ENCODE results near the gene KIF25. TPM values are rescaled to one million over a fixed set of nuclear protein-coding genes. Genes with fewer than 3 reads are reported as not detected.

KIF25 gene
- total and polyA plus RNA-seq, 11 donors = 0.11 to 0.29 (median 0.16) TPM; not detected in 5

DNA sequence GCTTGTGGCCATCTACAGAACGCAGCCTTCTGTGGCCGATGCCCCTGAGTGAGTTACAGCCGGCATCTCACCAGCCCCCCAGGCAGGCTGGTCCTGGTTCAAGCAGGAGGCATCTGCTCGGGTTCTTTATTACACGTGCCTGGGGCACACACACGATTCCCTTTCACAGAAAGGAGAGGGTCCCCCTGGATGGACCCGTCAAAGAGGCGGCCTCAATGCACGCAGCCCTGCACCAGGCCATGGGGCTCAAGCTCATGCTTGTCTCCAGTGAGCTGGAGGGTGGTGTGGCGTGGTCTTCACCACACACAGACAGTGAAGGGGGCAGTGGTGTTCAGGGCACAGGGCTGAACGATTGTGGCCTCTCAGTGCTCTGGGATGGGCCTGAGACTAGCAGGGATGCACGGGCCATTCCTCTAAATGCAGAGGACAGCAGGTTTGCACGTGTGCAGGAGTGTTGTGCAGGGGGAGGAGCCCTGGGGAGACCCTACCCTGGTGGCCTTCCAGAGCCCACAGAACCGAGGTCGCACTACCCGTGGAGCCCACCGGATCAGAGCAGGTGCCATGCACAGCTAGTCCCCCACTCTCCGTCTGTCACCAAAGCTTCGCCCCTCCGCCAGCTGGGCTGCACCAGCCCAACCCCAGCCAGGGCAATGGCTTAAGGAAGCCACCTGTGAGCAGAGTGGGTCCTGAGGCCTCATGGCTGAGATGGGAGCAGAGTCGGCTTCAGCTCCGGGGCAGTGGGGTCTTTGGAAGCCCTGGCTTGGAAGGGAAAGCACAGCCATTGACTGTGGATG, 58.4 kb downstream of the KIF25 start:
- WGBS, 4 donors = 91 to 95% (median 94%) methylated on average over 10 to 22 of the region's 22 CpGs
- Histone ChIP-seq H3K27me3 (no peaks in the 10 kb centered on the region), H3K4me1 (peaks cover 13 to 49% (median 29%) of the 10 kb centered on the region in 12 donors), H3K27ac (no peak overlapping the region), H3K9me3 (no peaks in the 10 kb centered on the region), H3K4me3 (no peak overlapping the region), H3K36me3 (no peaks in the 10 kb centered on the region)
- ATAC-seq (no peak), DNase-seq (no peak)
- intact Hi-C loops (cut with DNase I) = loop anchor here in 5 of 10 donors (5.0 to 10.0 kb wide), 4 partner anchors 51 to 144 kb away; no protein-coding TSS in a partner anchor
- TF ChIP-seq, protein P1, sequence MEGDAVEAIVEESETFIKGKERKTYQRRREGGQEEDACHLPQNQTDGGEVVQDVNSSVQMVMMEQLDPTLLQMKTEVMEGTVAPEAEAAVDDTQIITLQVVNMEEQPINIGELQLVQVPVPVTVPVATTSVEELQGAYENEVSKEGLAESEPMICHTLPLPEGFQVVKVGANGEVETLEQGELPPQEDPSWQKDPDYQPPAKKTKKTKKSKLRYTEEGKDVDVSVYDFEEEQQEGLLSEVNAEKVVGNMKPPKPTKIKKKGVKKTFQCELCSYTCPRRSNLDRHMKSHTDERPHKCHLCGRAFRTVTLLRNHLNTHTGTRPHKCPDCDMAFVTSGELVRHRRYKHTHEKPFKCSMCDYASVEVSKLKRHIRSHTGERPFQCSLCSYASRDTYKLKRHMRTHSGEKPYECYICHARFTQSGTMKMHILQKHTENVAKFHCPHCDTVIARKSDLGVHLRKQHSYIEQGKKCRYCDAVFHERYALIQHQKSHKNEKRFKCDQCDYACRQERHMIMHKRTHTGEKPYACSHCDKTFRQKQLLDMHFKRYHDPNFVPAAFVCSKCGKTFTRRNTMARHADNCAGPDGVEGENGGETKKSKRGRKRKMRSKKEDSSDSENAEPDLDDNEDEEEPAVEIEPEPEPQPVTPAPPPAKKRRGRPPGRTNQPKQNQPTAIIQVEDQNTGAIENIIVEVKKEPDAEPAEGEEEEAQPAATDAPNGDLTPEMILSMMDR (IDR thresholded peaks at IDR 0.05) = no peak
- TF ChIP-seq POLR2A (IDR thresholded peaks at IDR 0.05) = no peak

- no peak for DNase-seq
- Histone ChIP-seq H3K9me3 (no peaks in the 10 kb centered on the region), H3K27me3 (no peaks in the 10 kb centered on the region), H3K4me3 (no peak overlapping the region), H3K36me3 (no peaks in the 10 kb centered on the region), H3K4me1 (peaks cover 13 to 49% (median 29%) of the 10 kb centered on the region in 12 donors), H3K27ac (no peak overlapping the region)
- ATAC-seq = no peak
- TF ChIP-seq, protein P1 (IDR thresholded peaks at IDR 0.05) = no peak
- TF ChIP-seq POLR2A (IDR thresholded peaks at IDR 0.05) = no peak
- 88 to 98% (median 92%) methylated on average over 22 to 24 of the region's 24 CpGs for WGBS, 4 donors
- intact Hi-C loops (cut with DNase I) = loop anchor here in 5 of 10 donors (5.0 to 10.0 kb wide), 4 partner anchors 50 to 145 kb away; no protein-coding TSS in a partner anchor
Measured at GRCh38 chr6:168056892-168057527, 59.5 kb downstream of the KIF25 start.

GRCh38 chr6:168057836-168058235, 60.4 kb downstream of the KIF25 start:
- Histone ChIP-seq H3K36me3 (no peaks in the 10 kb centered on the region), H3K27me3 (no peaks in the 10 kb centered on the region), H3K9me3 (no peaks in the 10 kb centered on the region), H3K4me1 (peaks cover 13 to 49% (median 29%) of the 10 kb centered on the region in 12 donors), H3K4me3 (no peak overlapping the region), H3K27ac (no peak overlapping the region)
- DNase-seq (no peak), ATAC-seq (no peak)
- 91 to 97% (median 96%) methylated on average over 14 of the region's 14 CpGs for WGBS, 4 donors
- intact Hi-C loops (cut with DNase I) = loop anchor here in 5 of 10 donors (5.0 to 10.0 kb wide), 4 partner anchors 49 to 146 kb away; no protein-coding TSS in a partner anchor
- TF ChIP-seq, protein P1 (IDR thresholded peaks at IDR 0.05) = no peak
- no peak for TF ChIP-seq POLR2A (IDR thresholded peaks at IDR 0.05)

All from heart left ventricle (tissue), 16 donors.